ENCODE data around the gene ZNF512B.

The ZNF512B gene

GRCh38 chr20:63967330-63968135, 2.2 kb downstream of the ZNF512B start:
- no peak overlapping the region for H3K27ac ChIP-seq (ENCODE audit: low read depth, low read length)
- no peaks in the 10 kb centered on the region for H3K9me2 ChIP-seq (replicated peaks; ENCODE audit: control insufficient read depth, low read length)
- no peak for TF ChIP-seq EZH2phosphoT487 (IDR thresholded peaks at IDR 0.05; ENCODE audit: borderline replicate concordance, low read length)
- TF ChIP-seq CTCF (IDR thresholded peaks at IDR 0.05; ENCODE audit: low read depth, low read length, poor library complexity, severe bottlenecking), result no peak
- peaks cover 6% of the 10 kb centered on the region; the same call in 1 of the 2 replicates for H3F3A ChIP-seq (ENCODE audit: control insufficient read depth, insufficient read depth)
- peaks cover 8% of the 10 kb centered on the region for H3K9me3 ChIP-seq (ENCODE audit: control insufficient read depth, insufficient read depth, low read length)
- no peak overlapping the region for H3K4me3 ChIP-seq (ENCODE audit: low read length)
- no peaks in the 10 kb centered on the region for H3K27me3 ChIP-seq (ENCODE audit: control insufficient read depth, low read length)
- peaks cover 17% of the 10 kb centered on the region for H3K79me2 ChIP-seq (ENCODE audit: control insufficient read depth, low read length)
- H3K36me3 ChIP-seq (ENCODE audit: control insufficient read depth, low read length), result peaks cover 51% of the 10 kb centered on the region
- H4K20me1 ChIP-seq (ENCODE audit: control insufficient read depth, insufficient read depth, low read depth, low read length), result no peaks in the 10 kb centered on the region
- no peak overlapping the region for H3K4me2 ChIP-seq (ENCODE audit: low read length)
- H3K4me1 ChIP-seq (ENCODE audit: control insufficient read depth, low read length), result peaks cover 30% of the 10 kb centered on the region

GRCh38 chr20:63966944-63967322, 2.8 kb downstream of the ZNF512B start:
- Histone ChIP-seq H3K79me2 (ENCODE audit: control insufficient read depth, low read length) (peaks cover 17% of the 10 kb centered on the region), H4K20me1 (ENCODE audit: control insufficient read depth, insufficient read depth, low read depth, low read length) (no peaks in the 10 kb centered on the region), H3F3A (ENCODE audit: control insufficient read depth, insufficient read depth) (peaks cover 6% of the 10 kb centered on the region; the same call in 1 of the 2 replicates), H3K27ac (ENCODE audit: low read depth, low read length) (no peak overlapping the region), H3K9me2 (replicated peaks; ENCODE audit: control insufficient read depth, low read length) (no peaks in the 10 kb centered on the region), H3K9me3 (ENCODE audit: control insufficient read depth, insufficient read depth, low read length) (peaks cover 8% of the 10 kb centered on the region), H3K27me3 (ENCODE audit: control insufficient read depth, low read length) (no peaks in the 10 kb centered on the region), H3K4me2 (ENCODE audit: low read length) (no peak overlapping the region), H3K4me1 (ENCODE audit: control insufficient read depth, low read length) (peaks cover 24% of the 10 kb centered on the region), H3K4me3 (ENCODE audit: low read length) (no peak overlapping the region), H3K36me3 (ENCODE audit: control insufficient read depth, low read length) (peaks cover 53% of the 10 kb centered on the region)
- TF ChIP-seq CTCF (IDR thresholded peaks at IDR 0.05; ENCODE audit: low read depth, low read length, poor library complexity, severe bottlenecking), result no peak
- TF ChIP-seq EZH2phosphoT487 (IDR thresholded peaks at IDR 0.05; ENCODE audit: borderline replicate concordance, low read length), result no peak

GRCh38 chr20:63966172-63966943, 3.4 kb downstream of the ZNF512B start:
- Histone ChIP-seq H3K27ac (ENCODE audit: low read depth, low read length) (no peak overlapping the region), H3K9me3 (ENCODE audit: control insufficient read depth, insufficient read depth, low read length) (peaks cover 8% of the 10 kb centered on the region), H4K20me1 (ENCODE audit: control insufficient read depth, insufficient read depth, low read depth, low read length) (no peaks in the 10 kb centered on the region), H3F3A (ENCODE audit: control insufficient read depth, insufficient read depth) (peaks cover 6% of the 10 kb centered on the region; the same call in 1 of the 2 replicates), H3K4me2 (ENCODE audit: low read length) (no peak overlapping the region), H3K36me3 (ENCODE audit: control insufficient read depth, low read length) (peaks cover 58% of the 10 kb centered on the region), H3K79me2 (ENCODE audit: control insufficient read depth, low read length) (peaks cover 17% of the 10 kb centered on the region), H3K4me1 (ENCODE audit: control insufficient read depth, low read length) (peaks cover 23% of the 10 kb centered on the region), H3K27me3 (ENCODE audit: control insufficient read depth, low read length) (no peaks in the 10 kb centered on the region), H3K9me2 (replicated peaks; ENCODE audit: control insufficient read depth, low read length) (no peaks in the 10 kb centered on the region), H3K4me3 (ENCODE audit: low read length) (no peak overlapping the region)
- no peak for TF ChIP-seq EZH2phosphoT487 (IDR thresholded peaks at IDR 0.05; ENCODE audit: borderline replicate concordance, low read length)
- no peak for TF ChIP-seq CTCF (IDR thresholded peaks at IDR 0.05; ENCODE audit: low read depth, low read length, poor library complexity, severe bottlenecking)
